ENCODE data around the gene TAS2R40.
"Not testable (repeated sequence)": the region's sequence is repeated elsewhere in the genome, so short reads cannot be mapped to it uniquely, and the experiment has no call there.

TAS2R40 gene

GRCh38 chr7:143221737-143222136 lies at the start of gene TAS2R40:
Gene TAS2R40 (plus strand): TSS chr7:143222037. CDS start chr7:143222079, 42 bp downstream.
- TF ChIP-seq CTCF (conservative IDR thresholded peaks at IDR 0.05; ENCODE audit: low read length) = no peak
- no peak for DNase-seq (ENCODE audit: low read depth)
- no peak within 1 kb of the TSS for H3K4me3 ChIP-seq (ENCODE audit: low read length)

- H3K4me3 ChIP-seq (ENCODE audit: low read length) = no peak overlapping the region; the same call in 1 of the 2 replicates
- DNase-seq (ENCODE audit: low read depth) = peak; percentile 4
- no peak for TF ChIP-seq CTCF (conservative IDR thresholded peaks at IDR 0.05; ENCODE audit: low read length)
Observed at GRCh38 chr7:143172354-143172753, 49.5 kb upstream of the TAS2R40 start.

- no peak overlapping the region for H3K4me3 ChIP-seq (ENCODE audit: low read length)
- no peak for TF ChIP-seq CTCF (conservative IDR thresholded peaks at IDR 0.05; ENCODE audit: low read length)
- no peak for DNase-seq (ENCODE audit: low read depth)
Observed at GRCh38 chr7:143176128-143176527, 45.7 kb upstream of the TAS2R40 start.

GRCh38 chr7:143177374-143178119 lies 44.3 kb upstream of the TAS2R40 start:
- no peak for TF ChIP-seq CTCF (conservative IDR thresholded peaks at IDR 0.05; ENCODE audit: low read length)
- no peak overlapping the region for H3K4me3 ChIP-seq (ENCODE audit: low read length)
- DNase-seq (ENCODE audit: low read depth) = no peak

- H3K4me3 ChIP-seq (ENCODE audit: low read length); DNase-seq (ENCODE audit: low read depth): not testable (repeated sequence)
Observed at GRCh38 chr7:143180771-143181170, 41.1 kb upstream of the TAS2R40 start.

- DNase-seq (ENCODE audit: low read depth) = no peak
- H3K4me3 ChIP-seq (ENCODE audit: low read length) = no peak overlapping the region
- no peak for TF ChIP-seq CTCF (conservative IDR thresholded peaks at IDR 0.05; ENCODE audit: low read length)
Observed at GRCh38 chr7:143181349-143181748, 40.5 kb upstream of the TAS2R40 start.

GRCh38 chr7:143183024-143183423 lies 38.8 kb upstream of the TAS2R40 start, which contains the start of gene TAS2R39:
Gene TAS2R39 (plus strand): TSS chr7:143183419. CDS start chr7:143183419, 0 bp downstream.
- no peak for TF ChIP-seq CTCF (conservative IDR thresholded peaks at IDR 0.05; ENCODE audit: low read length)
- DNase-seq (ENCODE audit: low read depth) = no peak
- H3K4me3 ChIP-seq (ENCODE audit: low read length) = no peak within 1 kb of the TSS
